Measurements from ENCODE around the gene NR3C2.

Gene NR3C2

GRCh38 chr4:148101235-148101634 is 341.0 kb downstream of the NR3C2 start:
- TF ChIP-seq, protein P1, sequence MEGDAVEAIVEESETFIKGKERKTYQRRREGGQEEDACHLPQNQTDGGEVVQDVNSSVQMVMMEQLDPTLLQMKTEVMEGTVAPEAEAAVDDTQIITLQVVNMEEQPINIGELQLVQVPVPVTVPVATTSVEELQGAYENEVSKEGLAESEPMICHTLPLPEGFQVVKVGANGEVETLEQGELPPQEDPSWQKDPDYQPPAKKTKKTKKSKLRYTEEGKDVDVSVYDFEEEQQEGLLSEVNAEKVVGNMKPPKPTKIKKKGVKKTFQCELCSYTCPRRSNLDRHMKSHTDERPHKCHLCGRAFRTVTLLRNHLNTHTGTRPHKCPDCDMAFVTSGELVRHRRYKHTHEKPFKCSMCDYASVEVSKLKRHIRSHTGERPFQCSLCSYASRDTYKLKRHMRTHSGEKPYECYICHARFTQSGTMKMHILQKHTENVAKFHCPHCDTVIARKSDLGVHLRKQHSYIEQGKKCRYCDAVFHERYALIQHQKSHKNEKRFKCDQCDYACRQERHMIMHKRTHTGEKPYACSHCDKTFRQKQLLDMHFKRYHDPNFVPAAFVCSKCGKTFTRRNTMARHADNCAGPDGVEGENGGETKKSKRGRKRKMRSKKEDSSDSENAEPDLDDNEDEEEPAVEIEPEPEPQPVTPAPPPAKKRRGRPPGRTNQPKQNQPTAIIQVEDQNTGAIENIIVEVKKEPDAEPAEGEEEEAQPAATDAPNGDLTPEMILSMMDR (conservative IDR thresholded peaks at IDR 0.05; ENCODE audit: low read depth, low read length), result no peak
- no peak overlapping the region for H3K4me3 ChIP-seq (ENCODE audit: low read length)
- no peak for DNase-seq (ENCODE audit: low read depth)

GRCh38 chr4:148097801-148098200 is 344.4 kb downstream of the NR3C2 start:
- no peak for DNase-seq (ENCODE audit: low read depth)
- H3K4me3 ChIP-seq (ENCODE audit: low read length), result no peak overlapping the region
- TF ChIP-seq, protein P1 (conservative IDR thresholded peaks at IDR 0.05; ENCODE audit: low read depth, low read length), result no peak

DNA sequence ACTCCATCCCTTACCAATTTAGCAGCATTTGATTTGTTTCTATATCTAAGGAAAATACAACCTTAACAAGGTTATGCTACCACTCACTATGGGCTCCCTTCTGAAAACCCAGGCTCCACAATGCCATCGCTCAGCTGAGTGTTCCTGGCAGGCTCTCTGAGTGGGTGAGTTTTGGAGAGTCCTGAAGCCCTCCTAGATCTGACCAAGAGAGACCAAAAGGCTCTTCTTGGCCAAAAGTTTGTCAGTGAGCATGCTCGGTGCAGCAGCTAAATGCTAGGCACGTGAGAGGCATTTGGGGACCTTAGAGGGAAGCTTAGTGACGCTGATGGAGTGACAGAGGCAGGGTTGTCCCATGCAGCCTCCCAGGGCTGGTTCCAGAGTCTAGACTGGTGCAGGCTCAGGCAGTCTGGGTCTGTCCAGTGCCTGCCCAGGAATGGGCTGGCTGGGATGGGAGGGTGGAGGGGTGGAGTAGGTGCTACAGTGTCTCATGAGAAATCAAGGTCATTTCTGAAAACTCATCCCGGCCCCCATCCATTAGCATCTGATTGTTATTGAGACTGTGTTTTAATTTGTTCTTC is 346.8 kb downstream of the NR3C2 start:
- TF ChIP-seq, protein P1 (conservative IDR thresholded peaks at IDR 0.05; ENCODE audit: low read depth, low read length), result no peak
- no peak overlapping the region for H3K4me3 ChIP-seq (ENCODE audit: low read length)
- DNase-seq (ENCODE audit: low read depth), result no peak

- DNase-seq (ENCODE audit: low read depth), result no peak
- TF ChIP-seq, protein P1 (conservative IDR thresholded peaks at IDR 0.05; ENCODE audit: low read depth, low read length), result no peak
- H3K4me3 ChIP-seq (ENCODE audit: low read length), result no peak overlapping the region
These were observed 348.1 kb downstream of the NR3C2 start for GRCh38 chr4:148094149-148094548.

DNA sequence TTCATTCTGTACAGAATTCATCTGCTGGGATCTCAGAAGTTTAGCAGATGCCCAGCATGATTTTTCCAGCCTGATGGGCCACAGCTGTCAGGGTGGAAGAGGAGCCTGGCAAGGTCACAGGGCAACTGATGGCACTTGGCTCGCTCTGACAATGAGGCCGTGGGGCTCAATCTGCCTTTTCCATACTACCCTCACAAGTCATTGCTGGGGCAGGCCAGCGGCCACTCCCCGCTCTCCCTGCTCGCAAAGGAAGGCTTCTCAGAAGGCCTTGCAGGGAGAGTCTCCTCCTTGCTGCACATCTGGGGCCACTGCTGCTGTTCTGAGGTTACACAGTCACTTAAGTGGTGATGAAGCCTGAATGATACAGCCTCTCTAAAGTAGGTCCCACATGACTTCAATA is 349.1 kb downstream of the NR3C2 start:
- TF ChIP-seq, protein P1 (conservative IDR thresholded peaks at IDR 0.05; ENCODE audit: low read depth, low read length), result no peak
- no peak for DNase-seq (ENCODE audit: low read depth)
- no peak overlapping the region for H3K4me3 ChIP-seq (ENCODE audit: low read length)

GRCh38 chr4:148092316-148093014 is 349.7 kb downstream of the NR3C2 start:
- no peak for DNase-seq (ENCODE audit: low read depth)
- TF ChIP-seq, protein P1 (conservative IDR thresholded peaks at IDR 0.05; ENCODE audit: low read depth, low read length), result no peak
- no peak overlapping the region for H3K4me3 ChIP-seq (ENCODE audit: low read length)

GRCh38 chr4:148091896-148092295 is 350.3 kb downstream of the NR3C2 start:
- no peak for DNase-seq (ENCODE audit: low read depth)
- TF ChIP-seq, protein P1 (conservative IDR thresholded peaks at IDR 0.05; ENCODE audit: low read depth, low read length), result no peak

More at GRCh38 chr4:148091896-148092295, 350.3 kb downstream of the NR3C2 start:
- no peak overlapping the region for H3K4me3 ChIP-seq (ENCODE audit: low read length)
